ENCODE results near the gene CALN1.
"Not testable (repeated sequence)": the region's sequence is repeated elsewhere in the genome, so short reads cannot be mapped to it uniquely, and the experiment has no call there.

The CALN1 gene

DNA sequence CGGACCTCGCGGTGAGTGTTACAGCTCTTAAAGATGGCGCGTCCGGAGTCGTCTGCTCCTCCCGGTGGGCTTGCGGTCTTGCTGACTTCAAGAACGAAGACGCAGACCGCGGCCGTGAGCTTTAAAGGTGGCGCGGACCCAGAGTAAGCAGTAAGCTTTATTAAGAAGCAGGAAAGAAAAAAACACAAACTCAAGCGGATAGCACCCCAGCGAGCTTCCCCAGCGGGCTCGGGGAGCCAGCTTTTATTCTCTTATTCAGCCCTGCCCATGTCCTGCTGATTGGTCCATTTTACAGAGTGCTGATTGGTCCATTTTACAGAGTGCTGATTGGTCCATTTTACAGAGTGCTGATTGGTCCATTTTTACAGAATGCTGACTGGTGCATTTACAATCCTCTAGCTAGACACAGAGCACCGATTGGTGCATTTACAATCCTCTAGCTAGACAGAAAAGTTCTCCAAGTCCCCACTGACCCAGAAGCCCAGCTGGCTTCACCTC, at the start of gene CALN1:
CALN1 (minus strand) TSS at position 218 of the 498 bp plus-strand sequence.
- not testable (repeated sequence) for DNase-seq (ENCODE audit: low spot score)

DNA sequence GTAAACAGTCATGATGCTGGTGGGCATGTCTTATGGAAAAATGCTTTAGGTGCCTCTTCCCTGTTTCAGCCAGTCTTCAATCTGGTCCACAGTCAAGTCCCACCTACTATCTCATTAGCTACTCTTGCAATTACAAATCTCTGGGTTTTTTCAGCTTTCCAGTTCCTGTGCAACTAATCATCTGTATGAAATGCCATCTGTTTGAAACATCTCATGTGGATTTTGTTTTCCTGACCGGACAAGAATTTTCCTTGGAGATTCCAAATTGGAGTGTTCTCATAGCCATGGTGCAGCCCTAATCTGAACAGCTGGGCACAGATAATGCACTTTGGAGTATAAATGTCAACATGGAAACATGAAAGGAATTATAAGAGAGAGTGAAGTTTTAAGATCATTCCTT, 41.3 kb upstream of the CALN1 start:
- no peak for DNase-seq (ENCODE audit: low spot score)

DNA sequence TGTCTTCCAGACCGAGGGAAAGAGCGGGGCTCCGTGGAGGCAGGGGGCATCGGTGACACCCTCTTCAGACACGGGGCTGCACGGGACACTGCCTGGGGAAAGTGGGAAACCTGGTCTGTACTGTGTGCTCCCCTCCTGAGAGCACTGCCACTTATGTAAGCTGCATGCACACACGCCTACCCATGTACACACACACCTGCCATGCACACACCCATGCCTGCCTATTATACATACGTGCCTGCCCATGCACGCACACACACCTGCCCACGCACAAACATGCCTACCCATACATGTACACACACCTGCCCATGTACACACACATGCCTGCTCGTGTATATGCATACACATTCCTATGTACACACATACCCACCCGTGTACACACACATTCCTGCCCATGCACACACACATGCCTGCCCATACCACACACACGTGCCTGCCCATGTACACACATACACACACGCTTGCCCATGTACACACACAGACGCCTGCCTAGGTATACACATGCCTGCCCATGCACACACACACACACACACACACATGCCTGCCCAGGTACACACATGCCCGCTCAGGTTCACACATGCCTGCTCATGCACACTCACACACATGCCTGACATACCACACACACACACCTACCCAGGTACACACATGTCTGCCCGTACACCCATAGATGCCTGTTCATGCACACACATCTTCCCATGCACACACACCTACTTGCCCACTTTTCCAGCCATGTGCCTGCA, 35.5 kb upstream of the CALN1 start:
- DNase-seq (ENCODE audit: low spot score) = no peak

DNA sequence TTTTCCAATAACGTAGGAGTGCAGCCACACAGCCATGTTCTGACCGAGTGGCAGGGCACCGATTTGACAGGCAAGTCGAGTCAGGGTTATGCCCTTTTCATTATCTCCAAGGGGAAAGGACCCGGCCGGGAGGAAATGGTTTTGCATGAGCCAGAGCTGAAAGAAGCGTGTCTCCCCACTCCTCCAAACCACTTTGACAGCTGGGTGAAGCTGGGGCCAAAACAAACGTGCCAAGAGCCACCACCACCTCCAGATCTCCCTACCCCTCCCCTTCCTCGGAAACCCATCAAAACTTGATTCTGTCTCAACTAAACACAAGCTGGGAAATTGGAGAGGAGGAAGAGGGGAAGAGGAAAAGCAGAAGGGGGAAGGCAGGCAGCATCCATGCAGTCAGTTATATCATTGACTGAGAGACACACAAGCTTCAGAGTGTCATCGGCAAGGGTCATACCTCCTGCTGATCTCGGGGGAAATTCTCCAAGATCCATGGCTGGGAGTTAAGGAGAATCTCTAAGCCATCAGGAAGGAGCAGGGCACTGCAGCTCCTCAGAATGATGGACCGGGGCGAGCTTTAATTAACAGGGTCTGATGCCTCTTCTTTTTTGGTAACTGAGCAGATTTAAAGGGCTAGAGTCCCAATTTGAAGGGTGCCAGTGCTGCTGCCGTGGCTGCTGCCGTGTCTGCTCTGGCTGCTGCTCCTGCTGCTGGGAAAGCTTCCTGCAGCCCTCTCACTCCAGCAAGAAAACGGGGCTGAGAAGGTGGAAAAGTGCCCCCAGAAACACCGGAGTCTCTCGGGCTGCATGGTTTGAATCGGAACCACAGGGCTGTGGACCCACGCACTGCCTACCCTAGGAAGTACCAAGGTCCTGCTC, 34.7 kb upstream of the CALN1 start:
- DNase-seq (ENCODE audit: low spot score) = no peak

DNA sequence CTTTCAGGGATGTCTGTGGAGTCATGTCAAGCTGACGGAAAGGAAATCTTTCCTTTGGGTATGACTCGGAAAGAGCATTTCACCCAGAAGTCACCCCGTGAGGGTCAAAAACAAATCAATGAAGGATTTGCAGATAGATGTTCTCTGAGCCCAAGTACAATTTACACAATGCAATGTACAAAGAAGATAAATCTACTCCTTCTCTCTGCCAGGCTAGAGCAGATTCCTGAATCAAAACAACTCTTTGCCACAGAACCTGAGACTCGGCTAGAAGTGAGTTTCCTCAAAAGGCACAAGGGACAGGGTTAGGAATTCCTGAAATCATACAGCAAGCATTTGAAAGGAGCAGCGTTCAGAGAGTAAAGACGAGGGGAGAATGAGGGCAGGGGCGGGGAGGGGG, 34.0 kb upstream of the CALN1 start:
- no peak for DNase-seq (ENCODE audit: low spot score)

DNA sequence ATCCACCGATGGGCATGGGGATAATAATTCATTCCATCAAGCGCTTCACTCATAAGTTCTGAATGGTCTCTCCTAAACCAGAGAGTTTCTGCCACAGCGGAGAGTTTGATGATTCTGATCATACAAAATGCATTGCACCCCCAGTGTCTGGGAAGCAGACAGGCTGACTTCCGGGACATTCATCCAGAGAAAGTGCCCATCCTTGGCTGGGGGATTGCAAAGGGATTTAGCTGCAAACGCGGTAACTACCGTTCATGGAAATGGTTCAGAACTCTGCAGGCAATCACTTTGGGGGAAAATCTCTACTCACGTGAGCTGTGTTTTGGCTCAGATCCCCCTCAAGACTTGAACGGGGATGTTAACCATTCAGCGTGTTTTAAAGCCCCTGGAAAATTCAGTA, 33.4 kb upstream of the CALN1 start:
- no peak for DNase-seq (ENCODE audit: low spot score)

DNA sequence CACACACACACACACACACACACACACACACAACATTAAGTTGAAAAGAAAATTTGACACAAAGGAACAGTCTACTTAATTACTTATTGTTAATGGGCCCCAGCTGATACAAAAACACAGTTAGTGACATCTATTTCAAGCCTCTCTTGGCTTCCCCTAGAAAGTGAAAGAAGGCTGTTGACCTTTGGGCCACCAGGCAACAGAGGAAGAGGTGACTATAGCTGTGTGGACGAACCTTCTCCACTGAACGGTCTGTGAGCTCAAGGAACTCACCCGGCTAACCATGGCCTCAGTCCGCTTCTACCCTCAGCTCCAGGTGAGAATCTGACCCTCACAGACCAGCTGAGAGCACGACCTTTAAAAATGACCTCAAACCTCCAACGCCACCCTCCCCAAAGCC, 32.9 kb upstream of the CALN1 start:
- DNase-seq (ENCODE audit: low spot score) = no peak

DNA sequence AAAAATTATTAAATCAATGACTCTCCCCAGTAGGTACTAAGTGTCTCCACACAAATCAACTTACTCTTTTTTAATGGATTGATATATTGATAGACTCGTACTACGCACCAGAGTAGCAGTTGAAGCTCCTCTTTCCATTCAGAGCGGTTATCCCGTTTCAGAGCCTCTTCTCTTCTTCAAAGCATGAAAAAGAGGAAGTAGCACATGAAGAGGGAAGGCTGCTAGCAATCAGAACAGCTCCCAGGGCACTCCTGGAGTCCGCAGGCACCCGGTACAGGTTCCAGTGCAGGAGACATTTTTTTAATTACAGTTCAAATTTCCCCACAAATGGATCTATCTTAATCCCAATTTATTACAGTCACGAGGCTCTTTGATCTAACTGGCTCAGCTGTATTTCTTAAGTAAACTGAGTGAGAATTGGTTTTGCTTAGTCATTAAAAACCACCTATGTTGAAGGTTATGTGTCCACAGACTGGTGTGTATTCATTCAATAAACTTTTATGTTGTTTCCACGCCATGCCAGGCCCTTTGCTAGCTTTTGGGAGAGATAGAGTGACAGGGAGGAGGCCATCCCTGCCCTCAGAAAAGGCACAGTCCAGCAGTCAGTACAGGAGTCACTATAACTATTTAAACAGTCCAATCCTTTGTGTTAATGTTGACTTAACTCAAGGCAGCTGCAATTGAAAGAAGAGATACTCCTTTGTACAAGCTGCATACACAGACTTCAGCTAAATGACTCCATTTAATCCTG, 32.1 kb upstream of the CALN1 start:
- DNase-seq (ENCODE audit: low spot score) = no peak

DNA sequence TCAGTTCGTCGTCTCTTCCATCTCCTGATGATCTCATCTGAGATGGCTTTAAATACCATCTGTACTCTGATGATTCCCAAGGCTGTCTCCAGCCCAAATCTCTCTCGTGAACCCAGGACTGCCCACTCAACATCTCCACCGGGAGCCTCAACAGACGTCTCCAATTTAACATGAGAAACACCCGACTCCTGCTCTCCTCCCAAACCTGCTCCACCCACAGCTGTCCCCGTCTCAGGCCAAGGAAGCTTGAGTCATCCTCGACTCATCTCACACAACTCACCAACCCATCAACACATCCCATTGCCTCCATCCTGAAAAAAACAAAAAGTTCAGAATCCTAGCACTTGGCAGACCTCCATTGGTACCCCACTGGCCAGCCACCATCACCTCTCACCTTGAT, 29.7 kb upstream of the CALN1 start:
- no peak for DNase-seq (ENCODE audit: low spot score)

DNA sequence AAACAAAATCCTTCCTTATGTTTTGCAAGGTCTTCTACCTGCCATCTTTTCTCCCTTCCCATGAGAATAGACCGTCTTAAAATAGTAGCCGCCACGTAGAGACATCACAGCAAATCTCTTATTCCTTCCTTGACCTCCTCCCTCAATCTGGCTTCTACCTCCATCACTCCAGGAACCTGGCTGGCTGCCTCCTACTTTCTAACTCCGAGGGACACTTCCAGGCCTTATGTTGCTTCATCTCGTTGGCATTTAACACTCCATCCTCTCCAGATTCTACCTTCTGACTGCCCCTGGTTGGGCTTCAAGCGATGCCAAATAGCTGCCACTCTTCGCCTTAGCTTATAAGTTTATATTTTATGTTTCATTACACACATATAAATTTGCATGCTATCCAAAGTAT, 26.4 kb upstream of the CALN1 start:
- DNase-seq (ENCODE audit: low spot score) = no peak

DNA sequence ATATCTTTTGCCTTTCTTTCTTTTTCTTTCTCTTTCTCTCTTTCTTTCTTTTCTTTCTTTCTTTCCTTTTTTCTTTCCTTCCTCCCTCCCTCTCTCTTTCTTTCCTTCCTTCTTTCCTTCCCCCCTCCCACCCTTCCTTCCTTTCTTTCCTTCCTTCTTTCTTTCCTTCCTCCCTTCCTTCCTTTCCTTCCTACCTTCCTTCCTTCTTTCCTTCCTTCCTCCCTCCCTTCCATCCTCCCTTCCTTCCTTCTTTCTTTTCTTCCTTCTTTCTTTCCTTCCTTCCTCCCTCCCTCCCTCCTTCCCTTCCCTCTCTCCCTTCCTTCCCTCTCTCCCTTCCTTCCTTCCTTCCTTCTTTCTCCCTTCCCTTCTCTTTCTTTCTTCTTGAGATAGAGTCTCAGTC, 25.5 kb upstream of the CALN1 start:
- no peak for DNase-seq (ENCODE audit: low spot score)

DNA sequence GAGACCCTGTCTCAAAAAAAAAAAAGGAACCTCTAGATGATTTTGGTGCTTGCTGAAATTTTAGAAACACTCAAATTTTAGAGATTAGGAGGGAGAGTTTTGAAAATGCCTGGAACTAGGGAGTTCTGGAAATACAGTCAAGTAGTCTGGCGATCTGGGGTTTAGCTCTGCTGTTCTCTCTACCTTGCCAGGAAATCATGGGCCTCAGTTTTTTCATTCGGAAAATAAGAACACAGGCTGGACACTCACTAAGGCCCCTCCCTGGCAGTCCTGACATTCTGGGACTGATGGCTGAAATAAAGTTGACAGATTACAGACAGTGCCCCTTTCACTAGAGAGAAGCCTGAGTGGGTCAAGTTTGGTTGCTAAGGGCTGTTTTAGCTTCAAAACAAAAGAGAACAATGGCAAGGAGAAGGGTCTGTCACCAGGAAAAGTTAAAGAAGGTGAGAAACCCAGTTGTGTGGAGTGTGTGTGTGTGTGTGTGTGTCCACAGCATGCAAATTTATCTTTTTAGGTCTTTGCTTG, 25.0 kb upstream of the CALN1 start:
- no peak for DNase-seq (ENCODE audit: low spot score)

DNA sequence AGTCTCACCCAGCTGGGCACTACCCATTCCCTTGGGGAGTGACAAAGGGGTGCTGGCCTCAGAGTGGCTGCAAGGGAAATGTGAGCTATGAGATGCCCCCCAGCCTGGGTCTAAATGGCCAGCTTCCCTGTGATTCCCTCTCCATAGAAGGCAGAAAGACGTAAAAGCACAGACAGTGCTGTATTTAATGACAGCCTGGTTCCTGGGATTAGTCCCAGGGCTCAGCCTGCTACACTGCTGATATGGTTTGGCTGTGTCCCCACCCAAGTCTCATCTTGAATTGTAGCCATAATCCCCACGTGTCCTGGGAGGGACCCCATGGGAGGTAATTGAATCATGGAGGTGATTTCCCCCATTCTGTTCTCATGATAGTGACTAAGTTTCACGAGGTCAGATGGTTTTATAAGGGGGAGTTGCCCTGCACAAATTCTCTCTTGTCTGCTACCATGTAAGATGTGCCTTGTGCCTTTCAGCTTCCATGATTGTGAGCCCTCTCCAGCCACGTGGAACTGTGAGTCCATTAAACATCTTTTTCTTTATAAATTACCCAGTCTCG, 23.9 kb upstream of the CALN1 start:
- no peak for DNase-seq (ENCODE audit: low spot score)

DNA sequence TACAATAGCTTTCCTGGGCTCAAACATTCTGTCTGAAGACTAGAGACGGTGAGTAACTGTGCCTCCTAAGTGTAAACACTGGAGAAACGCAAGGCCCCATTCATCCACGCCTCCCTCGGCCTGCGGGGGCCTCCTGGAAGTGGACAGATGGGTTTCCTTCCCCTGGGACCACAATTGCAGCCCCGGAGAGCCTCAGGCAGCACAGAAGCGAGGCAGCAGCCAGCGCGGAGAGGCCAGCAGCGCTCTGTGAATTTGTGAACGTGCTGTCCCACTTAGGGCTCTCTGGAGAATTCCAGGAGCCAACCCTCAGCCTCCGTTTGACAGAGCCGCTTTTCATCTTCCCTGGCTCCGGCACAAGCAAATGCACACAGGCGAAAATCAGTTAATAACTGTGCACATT, 23.2 kb upstream of the CALN1 start:
- no peak for DNase-seq (ENCODE audit: low spot score)

DNA sequence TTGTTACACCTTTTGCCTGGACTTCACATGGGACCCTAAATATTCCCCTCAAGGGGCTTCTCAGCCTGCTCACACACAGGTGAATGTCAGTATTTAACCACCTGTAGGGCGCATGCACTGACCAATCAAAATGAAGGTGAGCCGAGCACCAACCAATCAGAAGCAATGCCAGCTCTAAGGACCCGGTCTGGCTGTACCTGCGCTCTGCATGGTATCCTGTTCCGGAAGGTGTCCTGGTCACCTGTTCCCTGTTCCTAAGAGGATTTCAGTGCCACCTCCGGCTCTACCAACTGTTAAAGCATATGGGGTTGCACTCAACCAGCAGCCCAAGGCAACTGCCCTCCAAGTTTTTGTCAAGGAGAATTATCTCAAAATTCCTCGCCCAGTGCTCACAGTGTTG, 18.4 kb upstream of the CALN1 start:
- DNase-seq (ENCODE audit: low spot score) = no peak

DNA sequence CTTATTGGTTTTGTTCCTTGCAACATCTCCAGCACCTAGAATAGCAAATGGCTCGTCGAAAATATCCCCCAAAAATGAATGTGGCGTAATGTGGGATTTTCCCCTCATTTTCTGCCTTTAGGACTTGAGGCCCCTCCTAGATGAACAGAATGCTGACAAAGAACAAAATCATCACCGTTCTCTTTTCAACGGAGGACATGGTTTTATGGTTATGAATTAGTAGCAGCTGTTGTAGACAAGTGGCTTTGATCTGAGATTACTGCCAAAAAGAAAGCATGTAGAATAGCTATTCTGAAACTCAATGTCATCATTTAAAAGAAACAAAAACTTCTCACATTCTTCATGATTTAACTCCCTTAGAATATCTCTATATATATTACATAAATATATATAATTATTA, 17.2 kb upstream of the CALN1 start:
- DNase-seq (ENCODE audit: low spot score) = no peak

DNA sequence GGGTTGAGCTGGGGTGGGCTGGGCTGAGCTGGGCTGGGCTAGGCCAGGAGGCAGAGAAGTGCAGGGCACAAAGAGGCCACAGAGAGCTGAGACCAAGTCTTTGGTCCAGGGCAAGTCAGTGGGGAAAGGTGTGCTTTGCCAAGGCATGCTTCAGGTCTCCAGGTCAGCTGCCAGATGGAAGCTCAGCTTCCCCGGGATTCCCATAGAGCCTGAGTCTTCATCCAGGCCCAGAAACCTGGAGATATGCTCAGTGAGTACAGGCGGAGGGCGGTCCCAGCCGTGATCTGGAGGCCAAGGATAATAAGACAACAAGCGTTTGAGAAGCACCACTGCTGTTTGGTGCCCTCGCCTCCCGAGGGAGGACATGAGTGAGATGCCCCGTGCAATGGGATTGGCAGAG, 4.7 kb upstream of the CALN1 start:
- DNase-seq (ENCODE audit: low spot score) = no peak

DNA sequence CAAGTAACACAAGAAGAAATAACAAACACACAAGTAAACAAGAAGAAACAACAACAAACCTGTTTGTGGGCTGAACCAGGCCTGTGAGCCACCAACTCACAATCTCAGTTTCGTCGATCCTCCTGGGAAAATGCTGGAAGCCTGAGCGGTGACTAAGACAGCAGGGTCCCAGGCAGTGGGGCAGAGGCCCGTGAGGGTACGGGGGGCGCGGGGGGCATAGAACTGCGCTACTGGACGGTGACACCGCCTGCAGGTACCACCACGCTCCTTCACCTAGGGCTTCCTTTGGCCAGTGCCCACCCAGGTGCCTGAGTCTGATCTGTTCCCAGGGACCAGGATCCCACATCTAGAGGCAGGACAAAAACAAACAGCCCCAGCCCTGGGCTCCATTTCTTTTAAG, 3.4 kb upstream of the CALN1 start:
- no peak for DNase-seq (ENCODE audit: low spot score)

DNA sequence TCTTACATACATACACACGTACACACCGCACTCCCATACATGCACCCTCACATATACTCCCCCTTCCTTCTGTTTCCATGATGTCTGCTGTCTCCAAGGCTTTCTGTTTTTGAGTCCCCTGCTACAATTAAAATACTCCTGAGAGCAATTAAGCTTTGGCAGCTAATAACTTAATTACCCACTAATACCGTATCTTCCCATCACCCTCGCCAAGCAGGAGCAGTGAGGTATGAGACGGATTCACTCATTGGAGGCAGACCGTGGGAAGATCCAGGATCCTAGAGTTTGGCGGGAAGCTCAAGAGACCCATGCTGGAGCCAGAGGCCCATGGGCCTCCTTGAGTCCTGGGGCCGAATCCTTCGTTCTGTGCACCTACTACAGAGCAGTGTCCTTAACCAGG, 1.7 kb upstream of the CALN1 start:
- no peak for DNase-seq (ENCODE audit: low spot score)

DNA sequence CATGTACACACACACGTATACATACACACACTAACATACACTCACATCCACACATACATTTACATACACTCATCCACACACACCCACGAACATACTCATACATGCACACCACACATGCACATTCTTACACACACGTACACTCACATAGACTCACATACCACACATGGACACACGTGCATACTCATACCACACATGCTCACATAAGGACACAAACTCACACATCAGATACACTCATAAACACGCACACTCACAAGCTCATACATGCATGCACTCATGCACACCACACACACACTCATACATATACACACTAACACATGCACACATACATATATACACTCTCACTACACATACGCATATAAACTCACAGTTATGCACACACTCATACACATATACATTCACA, 1.2 kb upstream of the CALN1 start:
- DNase-seq (ENCODE audit: low spot score) = no peak

DNA sequence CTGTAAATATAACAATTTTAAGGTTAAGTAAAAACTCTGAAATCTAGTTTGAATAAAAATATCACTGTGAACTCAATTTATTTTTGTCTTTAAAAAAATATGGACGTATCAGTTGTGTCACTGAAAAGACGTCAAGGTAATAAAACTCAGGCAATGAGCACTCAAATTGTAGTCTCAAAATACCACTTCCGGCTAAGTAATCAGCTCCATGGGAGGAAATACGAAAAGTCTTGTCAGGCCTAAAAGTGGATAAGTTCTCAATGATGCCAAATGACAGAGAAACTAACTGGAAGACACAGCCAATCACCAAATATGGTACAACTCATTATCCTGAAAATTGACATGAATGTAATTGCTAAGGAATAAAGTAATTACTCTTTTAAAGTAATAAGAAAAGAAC, 719 bp downstream of the CALN1 start:
- no peak for DNase-seq (ENCODE audit: low spot score)

DNA sequence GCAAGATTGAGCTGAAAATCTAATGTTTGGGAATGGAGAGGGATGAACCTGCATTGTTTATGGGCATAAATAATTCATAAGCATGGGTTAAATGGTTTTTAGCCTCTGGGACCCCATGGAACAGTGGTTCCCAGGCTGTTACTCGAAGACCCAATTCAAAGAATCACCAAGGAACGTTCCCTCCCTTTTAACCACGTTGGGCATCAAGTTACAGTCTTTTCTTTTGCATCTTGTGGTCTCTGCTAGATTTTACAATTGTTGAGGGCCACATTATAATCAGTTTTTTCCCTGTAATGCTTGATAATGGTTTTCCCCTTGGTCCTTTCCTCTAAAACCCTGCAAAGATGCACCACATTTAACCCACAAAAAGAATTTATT, 2.5 kb downstream of the CALN1 start:
- no peak for DNase-seq (ENCODE audit: low spot score)

All from germinal center (tissue), 1 donor.